ENCODE results near the gene KIF1C.

Gene KIF1C

DNA sequence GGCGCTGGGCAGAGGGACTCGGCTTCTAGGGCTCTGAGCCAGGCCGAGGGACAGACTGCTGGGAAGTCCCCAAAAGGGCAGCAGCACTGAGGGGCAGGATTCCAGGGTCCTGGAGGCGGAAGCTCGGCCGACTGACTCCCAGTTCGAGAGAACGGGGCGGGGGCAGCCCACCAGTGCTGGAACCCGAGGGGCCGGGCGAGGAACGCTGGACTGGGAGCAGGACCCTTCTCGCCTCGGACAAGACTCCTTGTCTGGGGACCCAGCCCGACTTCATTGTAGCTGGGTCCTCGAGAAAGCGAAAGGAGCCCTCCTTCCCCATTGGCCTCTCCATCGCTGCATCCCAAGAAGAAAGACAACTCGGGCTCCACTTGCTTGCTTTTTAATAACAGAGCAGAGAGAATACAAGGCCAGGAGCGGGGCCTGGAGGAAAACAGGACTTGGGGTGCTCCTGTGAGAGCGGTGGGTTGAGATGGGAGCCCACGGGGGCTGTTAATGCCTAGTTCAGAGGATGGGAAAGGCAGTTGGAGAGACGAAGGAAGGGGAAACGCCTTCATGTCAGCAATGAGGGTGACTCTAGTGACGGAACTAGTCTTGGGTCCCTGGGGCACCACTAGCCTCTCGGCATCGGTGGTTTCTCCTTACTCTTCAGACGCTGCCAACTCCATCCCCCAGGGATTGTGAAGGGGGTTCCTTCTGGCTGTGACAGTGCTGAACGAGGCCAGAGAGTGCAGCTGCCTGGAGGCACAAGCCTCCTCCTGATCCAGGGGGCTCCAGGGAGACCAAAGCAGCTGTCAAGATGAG is 9.8 kb upstream of the KIF1C start:
- ATAC-seq (ENCODE audit: low read depth): peak; percentile 2
- Histone ChIP-seq H3K4me1 (ENCODE audit: insufficient read depth, poor library complexity, severe bottlenecking) (peaks cover 2% of the 10 kb centered on the region), H3K27ac (ENCODE audit: poor library complexity, severe bottlenecking) (peak overlapping the region; percentile 72), H3K9me3 (ENCODE audit: severe bottlenecking) (no peaks in the 10 kb centered on the region), H3K27me3 (ENCODE audit: insufficient read depth, poor library complexity, severe bottlenecking) (no peaks in the 10 kb centered on the region), H3K36me3 (ENCODE audit: low read depth) (peaks cover 23% of the 10 kb centered on the region), H3K4me3 (ENCODE audit: severe bottlenecking) (peak overlapping the region; percentile 77)
- TF ChIP-seq, protein P1, sequence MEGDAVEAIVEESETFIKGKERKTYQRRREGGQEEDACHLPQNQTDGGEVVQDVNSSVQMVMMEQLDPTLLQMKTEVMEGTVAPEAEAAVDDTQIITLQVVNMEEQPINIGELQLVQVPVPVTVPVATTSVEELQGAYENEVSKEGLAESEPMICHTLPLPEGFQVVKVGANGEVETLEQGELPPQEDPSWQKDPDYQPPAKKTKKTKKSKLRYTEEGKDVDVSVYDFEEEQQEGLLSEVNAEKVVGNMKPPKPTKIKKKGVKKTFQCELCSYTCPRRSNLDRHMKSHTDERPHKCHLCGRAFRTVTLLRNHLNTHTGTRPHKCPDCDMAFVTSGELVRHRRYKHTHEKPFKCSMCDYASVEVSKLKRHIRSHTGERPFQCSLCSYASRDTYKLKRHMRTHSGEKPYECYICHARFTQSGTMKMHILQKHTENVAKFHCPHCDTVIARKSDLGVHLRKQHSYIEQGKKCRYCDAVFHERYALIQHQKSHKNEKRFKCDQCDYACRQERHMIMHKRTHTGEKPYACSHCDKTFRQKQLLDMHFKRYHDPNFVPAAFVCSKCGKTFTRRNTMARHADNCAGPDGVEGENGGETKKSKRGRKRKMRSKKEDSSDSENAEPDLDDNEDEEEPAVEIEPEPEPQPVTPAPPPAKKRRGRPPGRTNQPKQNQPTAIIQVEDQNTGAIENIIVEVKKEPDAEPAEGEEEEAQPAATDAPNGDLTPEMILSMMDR (IDR thresholded peaks at IDR 0.05; ENCODE audit: poor library complexity, severe bottlenecking): no peak
- no peak for DNase-seq (ENCODE audit: low spot score)

DNA sequence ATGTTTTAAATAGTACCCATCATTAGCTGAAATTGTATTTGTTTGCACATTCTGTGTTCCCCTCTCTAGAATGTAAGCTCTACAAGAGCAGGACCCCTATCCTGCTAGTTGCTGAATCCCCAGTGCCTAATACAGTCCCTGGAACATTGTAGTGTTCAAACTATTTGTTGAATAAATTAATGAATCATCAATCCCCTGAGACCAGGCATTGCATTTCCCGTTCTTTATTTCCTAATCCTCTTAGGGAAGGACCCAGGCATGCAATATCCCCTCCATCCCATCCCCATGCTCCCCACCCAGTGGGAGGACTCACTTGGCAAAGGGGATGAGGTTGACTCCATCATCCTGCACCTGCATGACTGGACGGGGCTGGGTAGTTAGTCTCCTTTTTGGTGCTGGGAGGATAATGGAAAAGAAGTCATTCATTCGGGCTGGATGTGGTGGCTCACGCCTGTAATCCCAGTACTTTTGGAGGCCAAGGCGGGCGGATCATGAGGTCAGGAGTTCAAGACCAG is 3.6 kb upstream of the KIF1C start:
- TF ChIP-seq, protein P1 (IDR thresholded peaks at IDR 0.05; ENCODE audit: poor library complexity, severe bottlenecking): no peak
- Histone ChIP-seq H3K27ac (ENCODE audit: poor library complexity, severe bottlenecking) (no peak overlapping the region), H3K9me3 (ENCODE audit: severe bottlenecking) (no peaks in the 10 kb centered on the region), H3K4me1 (ENCODE audit: insufficient read depth, poor library complexity, severe bottlenecking) (no peaks in the 10 kb centered on the region), H3K27me3 (ENCODE audit: insufficient read depth, poor library complexity, severe bottlenecking) (no peaks in the 10 kb centered on the region), H3K4me3 (ENCODE audit: severe bottlenecking) (no peak overlapping the region), H3K36me3 (ENCODE audit: low read depth) (peaks cover 3% of the 10 kb centered on the region; the same call in 1 of the 2 replicates)
- ATAC-seq (ENCODE audit: low read depth) (no peak), DNase-seq (ENCODE audit: low spot score) (no peak)

DNA sequence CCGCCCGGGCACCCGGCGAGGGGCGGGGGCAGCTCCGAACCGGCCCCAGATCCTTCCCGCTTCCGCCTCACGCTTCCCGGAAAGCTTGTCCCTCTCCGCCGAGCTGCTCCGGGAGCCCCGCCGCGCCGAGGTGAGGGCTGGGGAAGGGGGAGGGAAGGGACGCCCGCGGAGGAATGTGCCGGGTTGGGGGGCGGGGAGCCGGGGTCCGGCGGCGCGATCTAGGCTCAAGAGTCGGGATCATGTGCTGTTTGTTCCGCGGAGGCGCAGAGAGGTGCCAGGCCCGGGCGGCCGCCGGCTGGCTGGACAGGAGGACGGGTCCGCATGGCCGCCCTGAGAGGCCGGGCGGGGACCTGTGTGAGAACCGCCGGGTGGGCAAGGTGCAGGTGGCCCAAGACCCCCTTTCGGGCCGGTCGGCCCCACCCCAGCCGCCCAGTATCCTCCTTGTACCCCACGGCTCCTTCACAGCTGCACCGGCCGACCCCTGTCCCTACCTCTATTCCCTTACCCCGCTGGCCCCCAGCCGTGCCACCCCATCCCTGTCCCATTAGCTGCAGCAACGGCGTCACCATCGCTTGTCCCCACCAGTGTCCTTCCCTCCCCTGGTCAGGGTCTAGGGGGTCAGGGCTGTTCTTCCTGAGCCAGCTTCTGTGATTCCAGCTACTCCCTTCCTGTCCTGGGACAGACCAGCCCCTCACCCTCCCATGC is 429 bp downstream of the KIF1C start:
- Histone ChIP-seq H3K9me3 (ENCODE audit: severe bottlenecking) (no peaks in the 10 kb centered on the region), H3K27ac (ENCODE audit: poor library complexity, severe bottlenecking) (peak overlapping the region; percentile 65)

DNA sequence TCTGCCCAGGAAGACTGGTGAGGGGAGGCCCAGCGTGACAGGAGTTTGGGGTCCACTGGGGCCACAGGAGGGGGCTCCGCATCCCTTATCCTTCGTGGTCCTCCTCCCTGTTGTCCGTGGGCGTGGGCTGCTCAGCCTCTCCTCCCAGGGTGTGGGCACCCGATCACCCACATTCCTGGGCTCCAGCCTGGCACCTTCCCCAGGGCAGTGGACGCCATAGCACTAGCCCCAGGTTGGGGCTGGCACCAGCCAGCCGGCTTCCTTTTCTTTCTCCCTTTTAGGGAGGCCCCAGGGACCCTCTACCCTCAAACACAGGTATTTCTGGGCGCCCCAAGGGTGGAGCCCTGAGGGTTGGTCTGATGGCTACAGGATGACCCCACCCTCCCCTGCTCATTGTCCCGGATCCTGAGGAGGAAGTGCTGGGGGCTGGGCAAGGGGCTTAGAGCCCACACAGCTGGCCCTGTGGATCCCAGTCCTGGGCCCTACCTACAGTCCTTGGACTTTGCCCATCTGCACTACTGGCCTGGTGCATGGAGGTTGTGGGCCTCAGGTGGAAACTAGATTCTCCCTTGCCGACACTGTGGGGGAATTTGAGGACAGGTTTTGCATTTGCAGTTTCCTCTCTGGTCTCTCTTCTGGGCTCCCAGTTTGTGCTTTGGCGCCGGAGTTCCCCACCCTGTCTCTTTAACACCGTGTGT is 1.1 kb downstream of the KIF1C start:
- H3K27me3 ChIP-seq (ENCODE audit: insufficient read depth, poor library complexity, severe bottlenecking): no peaks in the 10 kb centered on the region
- peak overlapping the region; percentile 65 for H3K27ac ChIP-seq (ENCODE audit: poor library complexity, severe bottlenecking)
- H3K4me1 ChIP-seq (ENCODE audit: insufficient read depth, poor library complexity, severe bottlenecking): peaks cover 3% of the 10 kb centered on the region
- H3K36me3 ChIP-seq (ENCODE audit: low read depth): peaks cover 47% of the 10 kb centered on the region
- TF ChIP-seq, protein P1 (IDR thresholded peaks at IDR 0.05; ENCODE audit: poor library complexity, severe bottlenecking): no peak
- peak; percentile 18; the same call in 1 of the 3 replicates for ATAC-seq (ENCODE audit: low read depth)
- DNase-seq (ENCODE audit: low spot score): no peak
- H3K9me3 ChIP-seq (ENCODE audit: severe bottlenecking): no peaks in the 10 kb centered on the region
- peak overlapping the region; percentile 87 for H3K4me3 ChIP-seq (ENCODE audit: severe bottlenecking)

More for the DNA sequence above, 429 bp downstream of the KIF1C start:
- no peaks in the 10 kb centered on the region for H3K27me3 ChIP-seq (ENCODE audit: insufficient read depth, poor library complexity, severe bottlenecking)
- peak; percentile 8; the same call in 2 of the 3 replicates for ATAC-seq (ENCODE audit: low read depth)
- H3K36me3 ChIP-seq (ENCODE audit: low read depth): peaks cover 40% of the 10 kb centered on the region
- H3K4me3 ChIP-seq (ENCODE audit: severe bottlenecking): peak overlapping the region; percentile 87
- peaks cover 3% of the 10 kb centered on the region for H3K4me1 ChIP-seq (ENCODE audit: insufficient read depth, poor library complexity, severe bottlenecking)
- DNase-seq (ENCODE audit: low spot score): no peak
- TF ChIP-seq, protein P1 (IDR thresholded peaks at IDR 0.05; ENCODE audit: poor library complexity, severe bottlenecking): no peak

Measured in RWPE2 (cell line).